ENCODE results near the gene GALNT4.

GALNT4 gene

DNA sequence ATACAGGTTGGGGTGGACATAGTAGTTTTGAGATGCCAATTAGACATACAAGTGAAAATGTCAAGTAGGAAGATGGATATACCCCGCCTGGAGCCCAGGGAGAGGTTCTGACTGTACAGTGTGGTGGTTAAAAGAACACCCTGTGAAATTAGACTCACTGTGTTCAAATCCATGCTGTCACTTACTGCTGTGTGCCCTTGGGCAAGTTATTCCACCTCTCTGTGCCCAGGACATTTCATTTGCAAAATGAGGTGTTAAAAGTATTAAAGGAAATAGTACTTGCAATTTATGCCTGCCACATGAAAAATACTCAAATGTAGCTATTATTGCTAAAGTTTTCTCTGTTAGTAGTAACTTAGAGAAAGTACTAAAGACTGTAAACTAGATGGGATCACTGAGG is 18.5 kb downstream of the GALNT4 start:
- Histone ChIP-seq H3K9ac (ENCODE audit: low read depth, low read length) (no peak overlapping the region), H3K27me3 (ENCODE audit: control insufficient read depth, insufficient read depth, low read length) (no peaks in the 10 kb centered on the region), H3K36me3 (ENCODE audit: control insufficient read depth, insufficient read depth, low read length) (no peaks in the 10 kb centered on the region), H3K9me3 (ENCODE audit: control insufficient read depth, insufficient read depth, low read length) (no peaks in the 10 kb centered on the region), H3K4me1 (ENCODE audit: control insufficient read depth, insufficient read depth, low read length) (no peaks in the 10 kb centered on the region), H3K4me3 (ENCODE audit: low read depth, low read length) (no peak overlapping the region)

GRCh38 chr12:89504560-89505346 is 19.8 kb downstream of the GALNT4 start:
- Histone ChIP-seq H3K4me3 (ENCODE audit: low read depth, low read length) (no peak overlapping the region), H3K9me3 (ENCODE audit: control insufficient read depth, insufficient read depth, low read length) (no peaks in the 10 kb centered on the region), H3K36me3 (ENCODE audit: control insufficient read depth, insufficient read depth, low read length) (no peaks in the 10 kb centered on the region), H3K4me1 (ENCODE audit: control insufficient read depth, insufficient read depth, low read length) (no peaks in the 10 kb centered on the region), H3K9ac (ENCODE audit: low read depth, low read length) (no peak overlapping the region), H3K27me3 (ENCODE audit: control insufficient read depth, insufficient read depth, low read length) (no peaks in the 10 kb centered on the region)

GRCh38 chr12:89501793-89502192 is 22.8 kb downstream of the GALNT4 start:
- H3K4me1 ChIP-seq (ENCODE audit: control insufficient read depth, insufficient read depth, low read length) = no peaks in the 10 kb centered on the region
- H3K36me3 ChIP-seq (ENCODE audit: control insufficient read depth, insufficient read depth, low read length) = no peaks in the 10 kb centered on the region
- no peak overlapping the region for H3K4me3 ChIP-seq (ENCODE audit: low read depth, low read length)
- no peaks in the 10 kb centered on the region for H3K27me3 ChIP-seq (ENCODE audit: control insufficient read depth, insufficient read depth, low read length)
- no peak overlapping the region for H3K9ac ChIP-seq (ENCODE audit: low read depth, low read length)
- no peaks in the 10 kb centered on the region for H3K9me3 ChIP-seq (ENCODE audit: control insufficient read depth, insufficient read depth, low read length)

GRCh38 chr12:89499857-89500256 is 24.7 kb downstream of the GALNT4 start:
- Histone ChIP-seq H3K4me1 (ENCODE audit: control insufficient read depth, insufficient read depth, low read length) (no peaks in the 10 kb centered on the region), H3K9ac (ENCODE audit: low read depth, low read length) (no peak overlapping the region), H3K9me3 (ENCODE audit: control insufficient read depth, insufficient read depth, low read length) (no peaks in the 10 kb centered on the region), H3K27me3 (ENCODE audit: control insufficient read depth, insufficient read depth, low read length) (no peaks in the 10 kb centered on the region), H3K36me3 (ENCODE audit: control insufficient read depth, insufficient read depth, low read length) (no peaks in the 10 kb centered on the region), H3K4me3 (ENCODE audit: low read depth, low read length) (no peak overlapping the region)

DNA sequence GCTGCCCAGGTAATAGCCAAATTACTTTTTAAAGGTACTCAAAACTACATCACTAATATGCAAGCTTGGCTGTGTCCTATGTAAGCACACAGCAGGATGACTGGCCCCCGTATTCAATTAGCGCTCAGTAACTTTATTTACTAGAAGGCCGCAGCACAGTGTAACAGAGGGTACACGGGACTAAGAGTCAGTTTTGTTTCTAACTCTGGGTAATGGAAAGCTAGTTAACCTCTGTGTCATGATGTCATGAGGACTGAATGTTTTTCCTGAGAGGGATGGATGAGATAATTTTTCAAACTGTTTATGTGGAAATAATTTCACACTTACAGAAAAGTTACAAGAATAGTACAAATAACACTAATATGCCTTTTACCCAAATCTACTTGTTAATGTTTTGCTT is 27.1 kb downstream of the GALNT4 start:
- Histone ChIP-seq H3K27me3 (ENCODE audit: control insufficient read depth, insufficient read depth, low read length) (no peaks in the 10 kb centered on the region), H3K4me1 (ENCODE audit: control insufficient read depth, insufficient read depth, low read length) (no peaks in the 10 kb centered on the region), H3K9ac (ENCODE audit: low read depth, low read length) (no peak overlapping the region), H3K36me3 (ENCODE audit: control insufficient read depth, insufficient read depth, low read length) (no peaks in the 10 kb centered on the region), H3K4me3 (ENCODE audit: low read depth, low read length) (no peak overlapping the region), H3K9me3 (ENCODE audit: control insufficient read depth, insufficient read depth, low read length) (no peaks in the 10 kb centered on the region)

DNA sequence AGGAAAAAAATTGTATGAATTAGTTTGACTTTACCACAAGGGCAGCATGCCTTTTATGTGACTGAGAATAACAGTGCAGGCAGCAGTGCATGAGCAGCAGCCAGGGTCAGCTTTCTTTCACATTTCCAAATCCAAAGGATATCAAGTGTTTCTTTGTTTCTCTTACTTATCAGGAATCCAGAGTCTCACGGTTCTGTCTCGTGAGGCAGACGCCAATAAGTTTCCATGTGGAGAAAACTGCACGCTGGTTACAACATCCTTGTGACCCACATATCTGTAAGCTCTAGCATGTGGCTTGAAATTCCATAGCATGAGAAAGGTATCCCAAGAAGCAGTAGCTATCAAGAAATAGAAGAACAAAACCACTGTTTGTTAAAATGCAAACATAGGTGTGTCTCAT is 27.6 kb downstream of the GALNT4 start:
- H3K4me1 ChIP-seq (ENCODE audit: control insufficient read depth, insufficient read depth, low read length) = no peaks in the 10 kb centered on the region
- H3K36me3 ChIP-seq (ENCODE audit: control insufficient read depth, insufficient read depth, low read length) = no peaks in the 10 kb centered on the region
- H3K9me3 ChIP-seq (ENCODE audit: control insufficient read depth, insufficient read depth, low read length) = no peaks in the 10 kb centered on the region
- no peaks in the 10 kb centered on the region for H3K27me3 ChIP-seq (ENCODE audit: control insufficient read depth, insufficient read depth, low read length)
- H3K9ac ChIP-seq (ENCODE audit: low read depth, low read length) = no peak overlapping the region
- H3K4me3 ChIP-seq (ENCODE audit: low read depth, low read length) = no peak overlapping the region

- no peaks in the 10 kb centered on the region for H3K27me3 ChIP-seq (ENCODE audit: control insufficient read depth, insufficient read depth, low read length)
- H3K9me3 ChIP-seq (ENCODE audit: control insufficient read depth, insufficient read depth, low read length) = no peaks in the 10 kb centered on the region
- H3K9ac ChIP-seq (ENCODE audit: low read depth, low read length) = no peak overlapping the region
- no peaks in the 10 kb centered on the region for H3K4me1 ChIP-seq (ENCODE audit: control insufficient read depth, insufficient read depth, low read length)
- no peaks in the 10 kb centered on the region for H3K36me3 ChIP-seq (ENCODE audit: control insufficient read depth, insufficient read depth, low read length)
- H3K4me3 ChIP-seq (ENCODE audit: low read depth, low read length) = no peak overlapping the region
These were observed 30.0 kb downstream of the GALNT4 start for GRCh38 chr12:89494411-89495231.

GRCh38 chr12:89493670-89494302 is 30.8 kb downstream of the GALNT4 start:
- Histone ChIP-seq H3K9me3 (ENCODE audit: control insufficient read depth, insufficient read depth, low read length) (no peaks in the 10 kb centered on the region), H3K36me3 (ENCODE audit: control insufficient read depth, insufficient read depth, low read length) (no peaks in the 10 kb centered on the region), H3K9ac (ENCODE audit: low read depth, low read length) (no peak overlapping the region), H3K4me3 (ENCODE audit: low read depth, low read length) (no peak overlapping the region), H3K27me3 (ENCODE audit: control insufficient read depth, insufficient read depth, low read length) (no peaks in the 10 kb centered on the region), H3K4me1 (ENCODE audit: control insufficient read depth, insufficient read depth, low read length) (no peaks in the 10 kb centered on the region)

- H3K9ac ChIP-seq (ENCODE audit: low read depth, low read length) = no peak overlapping the region
- H3K4me1 ChIP-seq (ENCODE audit: control insufficient read depth, insufficient read depth, low read length) = no peaks in the 10 kb centered on the region
- H3K36me3 ChIP-seq (ENCODE audit: control insufficient read depth, insufficient read depth, low read length) = no peaks in the 10 kb centered on the region
- H3K9me3 ChIP-seq (ENCODE audit: control insufficient read depth, insufficient read depth, low read length) = no peaks in the 10 kb centered on the region
- H3K4me3 ChIP-seq (ENCODE audit: low read depth, low read length) = no peak overlapping the region
- no peaks in the 10 kb centered on the region for H3K27me3 ChIP-seq (ENCODE audit: control insufficient read depth, insufficient read depth, low read length)
These were observed 31.7 kb downstream of the GALNT4 start for GRCh38 chr12:89492883-89493282.

DNA sequence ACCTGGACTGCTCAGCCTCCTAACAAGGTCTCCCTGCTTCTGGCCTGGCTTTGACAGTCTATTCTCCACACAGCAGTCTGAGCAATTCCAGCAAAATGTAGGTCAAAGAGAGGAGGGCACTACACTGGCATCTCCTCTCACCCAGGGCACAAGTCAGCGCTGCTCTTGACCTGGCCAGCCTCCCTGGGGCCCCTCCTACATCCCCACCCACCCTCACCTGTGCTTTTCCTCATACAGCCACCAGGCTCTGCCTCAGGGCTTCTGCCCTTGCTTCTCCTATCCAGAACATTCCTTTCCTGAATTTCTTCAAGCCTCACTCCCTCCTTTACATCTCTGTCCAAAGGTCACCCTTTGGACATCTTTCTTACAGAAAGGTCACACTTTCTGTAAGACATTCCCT is 33.7 kb downstream of the GALNT4 start:
- Histone ChIP-seq H3K9me3 (ENCODE audit: control insufficient read depth, insufficient read depth, low read length) (no peaks in the 10 kb centered on the region), H3K4me3 (ENCODE audit: low read depth, low read length) (no peak overlapping the region), H3K27me3 (ENCODE audit: control insufficient read depth, insufficient read depth, low read length) (no peaks in the 10 kb centered on the region), H3K36me3 (ENCODE audit: control insufficient read depth, insufficient read depth, low read length) (no peaks in the 10 kb centered on the region), H3K4me1 (ENCODE audit: control insufficient read depth, insufficient read depth, low read length) (no peaks in the 10 kb centered on the region), H3K9ac (ENCODE audit: low read depth, low read length) (no peak overlapping the region)

GRCh38 chr12:89486264-89486663 is 38.3 kb downstream of the GALNT4 start:
- Histone ChIP-seq H3K4me3 (ENCODE audit: low read depth, low read length) (no peak overlapping the region), H3K9ac (ENCODE audit: low read depth, low read length) (no peak overlapping the region), H3K4me1 (ENCODE audit: control insufficient read depth, insufficient read depth, low read length) (no peaks in the 10 kb centered on the region), H3K27me3 (ENCODE audit: control insufficient read depth, insufficient read depth, low read length) (no peaks in the 10 kb centered on the region), H3K9me3 (ENCODE audit: control insufficient read depth, insufficient read depth, low read length) (no peaks in the 10 kb centered on the region), H3K36me3 (ENCODE audit: control insufficient read depth, insufficient read depth, low read length) (no peaks in the 10 kb centered on the region)
